ENCODE results near the gene GLCE. TPM values are rescaled to one million over a fixed set of nuclear protein-coding genes. Genes with fewer than 3 reads are reported as not detected.

GLCE gene
- total and polyA plus RNA-seq, 2 donors (not counting 1 experiment from before 2014, with no cell fraction given) = 21.7 to 23.9 TPM

GRCh38 chr15:69161079-69161877 lies 843 bp downstream of the GLCE start:
- H3K27me3 ChIP-seq (ENCODE audit: control insufficient read depth, insufficient read depth, low read length) = no peaks in the 10 kb centered on the region
- peaks cover 5% of the 10 kb centered on the region for H3K79me2 ChIP-seq (ENCODE audit: control insufficient read depth, insufficient read depth, low read length)
- peak; percentile 28 to 36 for DNase-seq (ENCODE audit: low read depth in 2 of 2)
- peak overlapping the region; percentile 81 for H3K9ac ChIP-seq (ENCODE audit: insufficient read depth, low read length)
- peak overlapping the region; percentile 82 to 96 (median 87) for H3K4me3 ChIP-seq (replicated peaks in 1 of 4; ENCODE audit: control extremely low read depth in 1 of 4, insufficient read depth in 1 of 4, low read depth in 3 of 4, low read length in 4 of 4)
- H3K27ac ChIP-seq (ENCODE audit: insufficient read depth, low read length) = peak overlapping the region; percentile 66
- TF ChIP-seq CTCF (conservative IDR thresholded peaks at IDR 0.05 in 1 of 2, IDR thresholded peaks at IDR 0.05 in 1 of 2; ENCODE audit: low read depth in 1 of 2, low read length in 2 of 2) (peak; percentile 31 to 44), EZH2 (IDR thresholded peaks at IDR 0.05; ENCODE audit: low read length, missing control alignments) (no peak)
- no peaks in the 10 kb centered on the region for H3K4me1 ChIP-seq (ENCODE audit: control insufficient read depth, extremely low read depth, insufficient read depth, low read length)
- no peaks in the 10 kb centered on the region for H3K9me3 ChIP-seq (ENCODE audit: control insufficient read depth, insufficient read depth, low read depth, low read length)
- no peaks in the 10 kb centered on the region for H4K20me1 ChIP-seq (ENCODE audit: control insufficient read depth, extremely low read depth, insufficient read depth, low read length)
- H3K36me3 ChIP-seq (ENCODE audit: control insufficient read depth, insufficient read depth, low read length) = no peaks in the 10 kb centered on the region
- peak overlapping the region; percentile 78 for H2AFZ ChIP-seq (ENCODE audit: low read length)
- H3K4me2 ChIP-seq (ENCODE audit: extremely low read depth, insufficient read depth, low read length) = peak overlapping the region; percentile 91

- H3K4me3 ChIP-seq (replicated peaks in 1 of 4; ENCODE audit: control extremely low read depth in 1 of 4, insufficient read depth in 1 of 4, low read depth in 3 of 4, low read length in 4 of 4) = peak overlapping the region; percentile 82 to 96 (median 87)
- H3K27me3 ChIP-seq (ENCODE audit: control insufficient read depth, insufficient read depth, low read length) = no peaks in the 10 kb centered on the region
- H4K20me1 ChIP-seq (ENCODE audit: control insufficient read depth, extremely low read depth, insufficient read depth, low read length) = no peaks in the 10 kb centered on the region
- peaks cover 5% of the 10 kb centered on the region for H3K79me2 ChIP-seq (ENCODE audit: control insufficient read depth, insufficient read depth, low read length)
- peak overlapping the region; percentile 91 for H3K4me2 ChIP-seq (ENCODE audit: extremely low read depth, insufficient read depth, low read length)
- no peaks in the 10 kb centered on the region for H3K9me3 ChIP-seq (ENCODE audit: control insufficient read depth, insufficient read depth, low read depth, low read length)
- no peaks in the 10 kb centered on the region for H3K4me1 ChIP-seq (ENCODE audit: control insufficient read depth, extremely low read depth, insufficient read depth, low read length)
- no peaks in the 10 kb centered on the region for H3K36me3 ChIP-seq (ENCODE audit: control insufficient read depth, insufficient read depth, low read length)
- H3K27ac ChIP-seq (ENCODE audit: insufficient read depth, low read length) = no peak overlapping the region
- H3K9ac ChIP-seq (ENCODE audit: insufficient read depth, low read length) = peak overlapping the region; percentile 81
- H2AFZ ChIP-seq (ENCODE audit: low read length) = peak overlapping the region; percentile 78
- TF ChIP-seq EZH2 (IDR thresholded peaks at IDR 0.05; ENCODE audit: low read length, missing control alignments) (no peak), CTCF (conservative IDR thresholded peaks at IDR 0.05 in 1 of 2, IDR thresholded peaks at IDR 0.05 in 1 of 2; ENCODE audit: low read depth in 1 of 2, low read length in 2 of 2) (no peak)
- no peak for DNase-seq (ENCODE audit: low read depth in 2 of 2)
Measured at GRCh38 chr15:69161878-69162213, 1.4 kb downstream of the GLCE start.

- Histone ChIP-seq H3K9ac (ENCODE audit: insufficient read depth, low read length) (no peak overlapping the region), H2AFZ (ENCODE audit: low read length) (no peak overlapping the region), H3K27ac (ENCODE audit: insufficient read depth, low read length) (no peak overlapping the region), H3K36me3 (ENCODE audit: control insufficient read depth, insufficient read depth, low read length) (no peaks in the 10 kb centered on the region), H3K4me3 (replicated peaks in 1 of 4; ENCODE audit: control extremely low read depth in 1 of 4, insufficient read depth in 1 of 4, low read depth in 3 of 4, low read length in 4 of 4) (no peak overlapping the region), H3K9me3 (ENCODE audit: control insufficient read depth, insufficient read depth, low read depth, low read length) (no peaks in the 10 kb centered on the region), H3K4me1 (ENCODE audit: control insufficient read depth, extremely low read depth, insufficient read depth, low read length) (no peaks in the 10 kb centered on the region), H3K4me2 (ENCODE audit: extremely low read depth, insufficient read depth, low read length) (no peak overlapping the region), H3K27me3 (ENCODE audit: control insufficient read depth, insufficient read depth, low read length) (no peaks in the 10 kb centered on the region), H4K20me1 (ENCODE audit: control insufficient read depth, extremely low read depth, insufficient read depth, low read length) (no peaks in the 10 kb centered on the region), H3K79me2 (ENCODE audit: control insufficient read depth, insufficient read depth, low read length) (peaks cover 5% of the 10 kb centered on the region)
- DNase-seq (ENCODE audit: low read depth in 2 of 2) = no peak
- TF ChIP-seq EZH2 (IDR thresholded peaks at IDR 0.05; ENCODE audit: low read length, missing control alignments) (no peak), CTCF (conservative IDR thresholded peaks at IDR 0.05 in 1 of 2, IDR thresholded peaks at IDR 0.05 in 1 of 2; ENCODE audit: low read depth in 1 of 2, low read length in 2 of 2) (no peak)
Measured at GRCh38 chr15:69163141-69163669, 2.8 kb downstream of the GLCE start.

Data from fibroblast of lung (primary cell).